ENCODE data around the gene PPT2.

PPT2 gene

DNA sequence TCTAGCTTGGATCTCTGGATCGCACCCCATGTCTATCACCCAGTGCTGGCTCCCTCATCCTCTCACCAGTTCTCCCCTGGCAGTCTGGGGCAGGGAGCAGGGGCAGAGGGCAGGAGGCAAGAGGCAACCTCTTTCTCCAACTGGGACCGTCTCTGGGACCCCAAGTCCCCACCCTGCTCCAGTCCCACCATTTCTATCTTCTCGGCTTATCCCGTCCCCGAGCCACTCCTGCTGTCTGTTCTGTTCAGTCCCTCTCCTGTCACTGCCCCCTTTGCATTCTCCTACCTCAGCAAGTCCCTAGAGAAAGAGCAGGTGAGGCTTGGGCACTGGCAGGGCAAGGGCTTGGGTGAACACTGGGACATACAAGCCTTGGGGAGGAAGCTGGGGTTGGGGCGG is 44.2 kb upstream of the PPT2 start:
- H3K4me3 ChIP-seq (ENCODE audit: low read depth, low read length), result no peak overlapping the region
- TF ChIP-seq, protein P1, sequence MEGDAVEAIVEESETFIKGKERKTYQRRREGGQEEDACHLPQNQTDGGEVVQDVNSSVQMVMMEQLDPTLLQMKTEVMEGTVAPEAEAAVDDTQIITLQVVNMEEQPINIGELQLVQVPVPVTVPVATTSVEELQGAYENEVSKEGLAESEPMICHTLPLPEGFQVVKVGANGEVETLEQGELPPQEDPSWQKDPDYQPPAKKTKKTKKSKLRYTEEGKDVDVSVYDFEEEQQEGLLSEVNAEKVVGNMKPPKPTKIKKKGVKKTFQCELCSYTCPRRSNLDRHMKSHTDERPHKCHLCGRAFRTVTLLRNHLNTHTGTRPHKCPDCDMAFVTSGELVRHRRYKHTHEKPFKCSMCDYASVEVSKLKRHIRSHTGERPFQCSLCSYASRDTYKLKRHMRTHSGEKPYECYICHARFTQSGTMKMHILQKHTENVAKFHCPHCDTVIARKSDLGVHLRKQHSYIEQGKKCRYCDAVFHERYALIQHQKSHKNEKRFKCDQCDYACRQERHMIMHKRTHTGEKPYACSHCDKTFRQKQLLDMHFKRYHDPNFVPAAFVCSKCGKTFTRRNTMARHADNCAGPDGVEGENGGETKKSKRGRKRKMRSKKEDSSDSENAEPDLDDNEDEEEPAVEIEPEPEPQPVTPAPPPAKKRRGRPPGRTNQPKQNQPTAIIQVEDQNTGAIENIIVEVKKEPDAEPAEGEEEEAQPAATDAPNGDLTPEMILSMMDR (IDR thresholded peaks at IDR 0.05; ENCODE audit: low read depth, low read length), result no peak

DNA sequence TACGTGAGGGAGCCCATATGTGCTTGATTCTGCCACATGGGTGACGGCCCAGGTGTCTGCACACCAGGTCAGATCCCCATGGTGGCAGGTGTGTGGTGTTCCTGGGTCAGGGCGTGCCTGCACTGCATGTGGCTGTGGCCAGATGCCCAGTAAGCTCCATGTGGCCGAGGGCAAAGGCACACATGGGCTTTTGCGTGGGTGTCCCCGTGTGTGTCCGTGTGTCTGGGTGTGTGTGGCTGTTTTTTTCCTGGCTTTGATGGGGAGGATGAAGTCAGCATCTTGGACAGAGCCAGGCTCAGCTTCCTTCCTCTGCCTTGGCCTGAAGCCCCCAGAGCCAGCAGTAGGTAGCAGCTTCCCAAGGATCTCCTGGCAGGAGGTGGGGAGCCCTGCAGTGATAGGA is 43.3 kb upstream of the PPT2 start:
- TF ChIP-seq, protein P1 (IDR thresholded peaks at IDR 0.05; ENCODE audit: low read depth, low read length), result no peak
- H3K4me3 ChIP-seq (ENCODE audit: low read depth, low read length), result no peak overlapping the region

DNA sequence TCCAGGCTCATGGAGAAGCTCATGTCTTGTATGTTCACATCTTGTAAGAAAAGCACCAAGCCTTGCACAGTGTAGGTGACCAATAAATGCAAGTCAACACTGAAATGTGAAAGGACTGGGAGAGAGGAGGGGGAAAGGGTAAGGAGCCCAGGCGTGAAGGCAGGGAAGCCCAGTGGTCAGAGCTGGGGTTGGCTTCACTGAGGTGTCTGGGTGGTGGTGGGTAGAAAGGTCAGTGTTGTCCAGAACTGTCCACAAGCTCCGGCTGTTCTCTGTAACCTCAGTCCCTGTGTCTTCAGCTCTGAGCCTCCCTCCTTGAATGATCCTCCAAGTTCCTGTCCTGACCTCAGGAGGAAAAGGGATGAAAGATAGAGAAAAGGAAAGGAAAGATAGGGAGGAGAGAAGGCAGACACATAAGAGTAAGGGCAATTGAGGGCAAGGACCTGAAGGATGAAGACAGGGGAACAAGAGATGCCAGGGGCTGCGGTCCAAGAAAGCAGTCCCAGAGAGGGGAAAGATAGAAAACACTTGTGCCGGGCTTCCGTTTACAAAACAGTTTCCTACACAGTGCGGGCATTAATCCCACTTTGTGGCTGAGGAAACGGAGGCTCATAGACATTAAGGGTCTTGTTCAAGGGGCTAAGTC is 42.4 kb upstream of the PPT2 start:
- TF ChIP-seq, protein P1 (IDR thresholded peaks at IDR 0.05; ENCODE audit: low read depth, low read length), result no peak
- H3K4me3 ChIP-seq (ENCODE audit: low read depth, low read length), result no peak overlapping the region

GRCh38 chr6:32112431-32112980 is 41.4 kb upstream of the PPT2 start:
- no peak overlapping the region for H3K4me3 ChIP-seq (ENCODE audit: low read depth, low read length)
- TF ChIP-seq, protein P1 (IDR thresholded peaks at IDR 0.05; ENCODE audit: low read depth, low read length), result no peak

GRCh38 chr6:32113386-32114352 is 40.3 kb upstream of the PPT2 start:
- TF ChIP-seq, protein P1 (IDR thresholded peaks at IDR 0.05; ENCODE audit: low read depth, low read length), result peak; percentile 47
- no peak overlapping the region for H3K4me3 ChIP-seq (ENCODE audit: low read depth, low read length)

DNA sequence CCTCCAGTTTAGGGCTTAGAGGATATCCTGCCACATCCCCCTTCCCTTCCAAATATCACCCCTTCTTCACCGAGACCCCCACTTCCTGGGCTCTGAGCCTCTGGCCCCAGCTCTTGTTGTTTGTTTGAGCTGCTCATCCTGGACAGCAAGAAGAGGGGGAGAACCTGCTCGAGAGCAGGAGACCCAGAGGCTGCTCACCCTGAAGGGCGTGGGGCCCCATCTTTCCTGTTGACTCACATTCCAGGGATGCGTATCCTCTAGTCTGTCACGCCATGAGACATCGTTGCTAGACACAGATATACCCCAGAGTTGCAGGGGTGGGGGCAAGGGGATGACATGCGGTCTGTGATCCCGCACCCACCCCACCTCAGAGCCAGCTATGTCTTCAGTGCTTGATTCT is 39.1 kb upstream of the PPT2 start:
- no peak overlapping the region for H3K4me3 ChIP-seq (ENCODE audit: low read depth, low read length)
- TF ChIP-seq, protein P1 (IDR thresholded peaks at IDR 0.05; ENCODE audit: low read depth, low read length), result no peak

GRCh38 chr6:32115623-32116022 is 38.3 kb upstream of the PPT2 start:
- TF ChIP-seq, protein P1 (IDR thresholded peaks at IDR 0.05; ENCODE audit: low read depth, low read length), result no peak
- no peak overlapping the region for H3K4me3 ChIP-seq (ENCODE audit: low read depth, low read length)

Measured in WI38 (cell line).